CD4-positive, alpha-beta T cell treated with Interleukin-4 for 4 hours (primary cell): Measurements from ENCODE around the gene DTX1.

Experiments
- DNase-seq: peaks from one replicate; pipeline ENCODE4 v3.0.0-alpha.2; 2020

DTX1 gene

DNA sequence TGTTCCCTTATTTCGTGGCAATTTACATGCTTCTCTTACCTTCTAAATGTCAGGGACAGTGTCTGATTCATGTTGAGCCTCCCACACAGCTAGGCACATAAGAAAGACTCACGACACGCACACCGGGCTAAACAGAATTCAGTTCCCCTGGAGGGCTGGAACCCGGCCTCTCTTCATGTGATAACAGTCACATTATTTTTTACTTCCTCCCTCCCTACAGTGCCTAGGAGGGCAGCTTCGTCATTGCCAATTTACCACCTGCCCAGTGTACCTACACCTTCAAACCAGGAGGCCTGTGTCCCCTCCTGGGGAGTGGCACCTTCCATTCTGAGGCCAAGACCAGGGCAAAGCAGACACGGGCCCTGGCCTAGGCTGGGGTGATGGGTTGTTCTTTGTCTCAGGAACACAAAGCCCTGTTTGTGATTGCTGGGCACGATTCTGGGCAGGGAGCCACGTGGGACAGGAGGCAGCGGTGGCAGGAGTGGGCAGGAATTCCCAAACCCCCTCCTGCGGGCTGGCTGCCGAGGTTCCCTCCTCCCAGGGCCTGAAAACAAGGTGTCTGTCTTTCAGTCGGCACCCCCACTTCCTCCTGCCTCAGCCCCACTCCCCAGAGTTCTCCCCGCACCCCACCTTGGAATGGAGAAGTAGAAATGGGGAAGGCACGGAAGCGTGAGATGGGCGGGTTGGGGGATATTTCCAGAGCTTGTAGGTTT is 85.8 kb downstream of the DTX1 start:
- DNase-seq = peak; percentile 6

DNA sequence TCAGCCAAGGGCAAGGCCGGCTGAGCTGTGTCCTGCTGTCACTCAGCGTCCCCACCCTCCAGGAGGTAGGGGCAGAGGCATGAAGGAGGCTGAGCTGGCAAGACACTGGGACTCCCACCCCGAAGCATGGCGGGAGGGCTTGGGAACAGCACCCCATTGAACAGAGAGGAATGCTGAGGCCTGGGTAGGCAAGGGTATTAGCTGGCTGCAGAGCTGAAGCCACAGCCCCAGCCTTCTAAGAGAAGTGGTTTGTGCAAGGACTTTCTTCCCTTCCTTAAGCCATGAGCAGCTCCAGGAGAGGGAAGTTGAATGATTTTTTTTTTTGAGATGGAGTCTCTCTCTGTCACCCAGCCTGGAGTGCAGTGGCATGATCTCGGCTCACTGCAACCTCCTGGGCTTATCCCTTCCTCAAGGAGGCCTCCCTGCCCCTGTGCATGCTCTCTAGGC is 86.4 kb downstream of the DTX1 start:
- no peak for DNase-seq

DNA sequence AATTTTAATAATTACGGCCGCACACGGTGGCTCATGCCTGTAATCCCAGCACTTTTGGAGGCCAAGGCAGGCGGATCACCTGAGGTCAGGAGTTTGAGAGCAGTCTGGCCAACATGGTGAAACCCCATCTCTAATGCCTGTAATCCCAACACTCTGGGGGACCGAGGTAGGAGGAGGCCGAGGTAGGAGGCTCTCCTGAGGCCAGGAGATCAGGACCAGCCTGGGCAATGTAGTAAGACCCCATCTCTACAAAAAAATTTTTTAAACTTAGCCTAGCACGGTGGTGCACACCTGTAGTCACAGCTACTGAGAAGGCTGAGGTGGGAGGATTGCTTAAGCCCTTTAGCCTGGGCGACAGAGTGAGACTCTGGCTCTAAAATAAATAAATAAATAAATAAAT is 87.4 kb downstream of the DTX1 start:
- no peak for DNase-seq

DNA sequence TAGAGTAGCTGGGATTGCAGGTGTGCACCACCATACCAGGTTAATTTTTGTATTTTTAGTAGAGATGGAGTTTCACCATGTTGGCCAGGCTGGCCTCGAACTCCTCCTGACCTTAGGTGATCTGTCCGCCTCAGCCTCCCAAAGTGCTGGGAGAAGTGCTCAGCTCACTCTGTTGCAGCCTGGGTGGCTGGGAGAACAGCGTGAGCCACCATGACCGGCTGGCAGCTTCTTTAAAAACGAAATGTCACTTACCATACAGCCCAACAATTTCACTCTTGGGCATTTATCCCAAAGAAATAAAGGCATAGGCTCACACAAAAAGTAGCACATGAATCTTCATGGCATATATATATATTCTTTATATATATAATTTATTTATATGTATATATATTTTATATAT is 88.3 kb downstream of the DTX1 start:
- no peak for DNase-seq

DNA sequence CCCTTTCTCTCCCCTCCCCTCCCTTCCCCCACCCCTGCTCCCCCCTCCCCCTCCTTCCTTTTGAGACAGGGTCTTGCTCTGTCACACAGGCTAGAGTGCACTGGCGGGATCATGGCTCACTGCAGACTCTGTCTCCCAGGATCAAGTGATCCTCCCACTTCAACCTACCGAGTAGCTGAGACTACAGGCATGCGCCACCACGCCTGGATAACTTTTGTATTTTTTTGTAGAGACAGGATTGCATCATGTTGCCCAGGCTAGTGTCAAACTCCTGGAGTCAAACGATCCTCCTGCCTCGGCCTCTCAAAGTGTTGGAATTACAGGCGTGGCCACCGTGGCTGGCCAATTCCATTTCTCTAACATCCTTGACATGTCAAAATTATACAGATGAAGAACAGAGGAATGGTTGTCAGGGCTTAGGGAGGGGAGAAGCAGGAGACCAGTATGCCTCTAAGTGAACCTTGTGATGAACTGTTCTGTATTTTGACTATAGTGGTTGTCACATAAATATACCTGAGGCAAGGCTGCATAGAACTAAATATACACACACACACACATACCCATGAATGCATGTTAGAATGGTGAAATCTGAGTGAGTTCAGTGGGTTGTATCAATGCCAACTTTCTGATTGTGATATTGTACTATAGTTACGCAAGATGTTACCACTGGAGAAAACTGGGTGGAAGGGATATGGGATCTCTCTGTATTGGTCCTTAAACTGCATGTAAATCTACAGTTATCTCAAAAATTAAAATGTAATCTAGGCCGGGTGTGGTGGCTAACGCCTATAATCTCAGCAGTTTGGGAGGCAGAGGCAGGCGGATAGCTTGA is 89.4 kb downstream of the DTX1 start:
- DNase-seq = no peak

GRCh38 chr12:113146999-113147398 is 90.5 kb downstream of the DTX1 start:
- DNase-seq = no peak
